EL (cell line): ENCODE data around the gene FSD1L.

Experiments used
- DNase-seq: peaks from one replicate; pipeline ENCODE4 v3.0.0-alpha.2; 2016

The FSD1L gene

DNA sequence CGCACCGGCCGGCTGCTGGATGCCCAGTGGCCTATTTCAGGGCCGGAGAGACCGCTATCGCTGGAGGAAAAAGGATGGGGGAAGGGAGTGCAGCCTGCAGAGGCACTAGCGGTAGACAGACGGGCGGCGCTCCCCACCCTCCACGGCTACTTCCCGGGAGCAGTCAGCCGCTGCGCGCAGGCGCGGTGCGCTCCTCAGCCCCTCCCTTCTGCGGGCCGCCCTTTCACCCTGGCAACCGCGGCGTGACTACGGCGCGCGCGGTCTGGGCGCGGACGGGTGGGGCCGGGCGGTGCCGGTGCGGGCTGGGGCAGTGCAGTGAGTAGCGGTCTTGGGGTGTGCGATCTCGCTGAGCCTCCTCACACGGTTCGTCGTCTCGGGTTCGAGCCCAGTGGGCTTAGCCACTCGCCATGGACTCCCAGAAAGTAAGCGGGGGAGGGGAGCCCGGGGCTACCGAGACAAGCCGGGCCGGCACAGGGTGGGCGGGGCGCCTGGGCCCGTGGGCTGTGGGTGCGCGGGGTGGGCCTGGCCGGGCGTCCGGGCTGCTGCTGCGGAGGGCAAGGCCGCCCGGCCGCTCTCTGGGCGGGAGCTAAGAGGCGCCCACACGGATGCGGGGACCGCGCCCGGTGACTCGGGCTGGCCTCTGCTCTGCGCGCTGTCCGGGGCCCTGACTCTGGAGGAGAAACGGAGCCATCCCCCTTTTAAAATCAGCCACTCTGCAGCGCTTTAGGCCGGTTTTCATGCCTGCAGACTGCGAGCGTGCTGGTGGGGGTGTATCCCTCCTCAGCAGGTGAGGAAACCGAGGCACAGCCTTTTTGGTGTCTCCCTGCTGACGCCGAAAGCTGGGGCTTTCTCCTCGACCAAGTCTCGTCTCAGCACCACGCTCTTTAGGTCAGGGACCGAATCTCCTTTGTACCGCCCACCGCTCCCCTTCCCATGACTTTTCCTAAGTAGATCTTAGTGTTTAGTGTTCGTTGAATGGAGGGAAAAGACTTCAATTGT is at the start of gene FSD1L:
FSD1L (plus strand) TSS at position 221 of the 999 bp plus-strand sequence; CDS start at position 408, 187 bp downstream.
- DNase-seq: peak; percentile 94

- DNase-seq: no peak
Measured at GRCh38 chr9:105399117-105399516, 48.7 kb upstream of the FSD1L start.

GRCh38 chr9:105401651-105402050 is 46.2 kb upstream of the FSD1L start:
- no peak for DNase-seq

GRCh38 chr9:105403552-105404248 is 44.1 kb upstream of the FSD1L start:
- no peak for DNase-seq

GRCh38 chr9:105405514-105406131 is 42.2 kb upstream of the FSD1L start:
- DNase-seq: no peak

- DNase-seq: no peak
Measured at GRCh38 chr9:105406369-105406768, 41.5 kb upstream of the FSD1L start.

GRCh38 chr9:105413525-105413924 is 34.3 kb upstream of the FSD1L start:
- peak; percentile 47 for DNase-seq

DNA sequence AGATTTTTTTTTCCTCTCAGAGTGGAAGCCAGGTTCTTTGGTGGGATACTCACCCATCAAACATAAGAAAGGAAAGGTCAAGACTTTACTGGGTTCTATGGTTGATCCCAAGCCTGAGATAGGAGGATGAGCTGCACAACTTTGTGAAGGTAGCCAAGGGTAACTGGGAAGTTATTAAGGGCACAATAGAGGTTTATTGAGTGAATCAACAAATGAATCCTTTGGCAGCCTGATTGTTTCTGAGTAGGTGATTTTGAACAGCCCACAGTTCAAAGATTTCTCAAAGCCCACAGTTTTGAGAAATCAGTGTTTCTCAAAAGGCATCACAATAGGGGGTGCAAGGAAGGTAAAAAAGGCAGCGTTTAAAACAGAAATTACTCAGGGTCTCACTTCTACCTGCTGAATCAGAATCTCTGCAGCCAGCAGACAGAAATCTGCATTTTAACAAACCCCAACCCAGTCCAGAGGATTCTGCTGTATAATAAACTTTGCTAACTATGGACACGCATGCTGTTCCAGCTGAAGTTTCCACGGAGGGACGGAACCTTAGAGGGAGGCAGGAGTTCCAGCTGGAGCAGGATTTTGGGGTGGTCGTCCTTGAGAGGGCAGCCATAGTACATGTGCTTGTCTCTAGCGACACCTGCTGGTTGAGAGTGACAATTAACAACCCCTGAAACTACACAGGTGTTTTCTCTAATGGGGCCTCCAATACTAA is 32.7 kb upstream of the FSD1L start:
- peak; percentile 54 for DNase-seq

- no peak for DNase-seq
Measured at GRCh38 chr9:105415662-105415980, 32.2 kb upstream of the FSD1L start.

DNA sequence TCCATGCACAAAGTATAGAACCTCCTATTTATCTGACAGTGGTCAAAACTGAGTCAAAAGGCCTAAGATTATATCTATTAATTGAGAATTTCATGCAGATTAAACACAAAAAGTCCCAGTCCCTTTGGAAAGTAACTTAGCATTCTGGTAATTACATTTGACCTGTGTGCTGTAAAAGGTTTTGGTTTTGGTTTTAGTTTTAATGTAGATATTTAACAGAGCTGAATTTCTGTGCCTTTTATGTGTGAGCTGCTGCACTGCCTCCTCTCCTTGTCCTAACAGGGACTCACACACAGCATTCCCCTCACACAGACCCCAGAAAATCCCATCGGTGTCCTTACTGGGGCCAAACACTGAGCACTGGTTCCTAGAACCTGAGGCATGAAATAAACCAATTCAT is 31.0 kb upstream of the FSD1L start:
- no peak for DNase-seq

DNA sequence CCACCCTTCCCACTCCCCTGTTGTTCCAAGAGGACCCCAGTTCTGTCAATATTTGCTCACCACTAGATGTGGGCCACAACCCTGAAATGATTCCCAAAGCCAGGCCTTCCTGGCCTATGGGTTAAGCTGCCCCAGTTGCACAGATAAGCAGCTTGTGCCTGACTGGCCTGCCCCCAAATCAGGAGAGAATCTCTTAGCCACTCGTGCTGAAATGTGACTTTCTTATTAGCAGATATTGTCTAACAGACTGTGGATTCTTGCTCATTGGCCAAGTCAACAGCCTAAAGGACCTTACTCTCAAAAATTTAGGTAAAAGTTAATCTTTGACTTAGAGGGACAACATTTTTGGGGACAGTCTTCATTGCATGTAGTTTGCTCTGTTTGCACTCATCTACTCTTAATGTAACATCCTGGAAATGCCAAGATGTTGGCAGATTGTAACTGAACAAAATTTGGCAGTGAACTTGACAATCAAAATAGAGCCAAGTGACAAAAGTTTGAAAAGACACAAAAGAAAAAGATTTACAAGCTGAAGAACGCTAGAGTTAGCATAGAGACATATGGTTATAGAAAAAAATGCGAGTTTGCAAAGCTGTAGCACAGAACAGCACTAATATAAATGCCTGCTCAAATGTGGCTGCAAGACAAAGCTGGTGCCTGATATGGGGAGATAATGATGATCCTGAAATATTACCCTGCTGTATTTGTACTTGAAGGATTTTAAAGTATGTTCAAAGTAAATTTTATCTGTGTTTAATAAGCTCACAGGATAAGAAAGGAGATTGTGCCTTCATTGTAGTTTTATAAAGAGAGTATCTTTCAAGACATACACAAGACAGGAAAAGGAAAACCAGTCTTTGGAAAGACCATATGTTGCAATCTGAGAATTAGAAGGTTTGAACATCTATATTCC is 29.0 kb upstream of the FSD1L start:
- DNase-seq: no peak

- no peak for DNase-seq
Measured at GRCh38 chr9:105419816-105420597, 27.8 kb upstream of the FSD1L start.

GRCh38 chr9:105421154-105421553 is 26.7 kb upstream of the FSD1L start:
- DNase-seq: no peak

DNA sequence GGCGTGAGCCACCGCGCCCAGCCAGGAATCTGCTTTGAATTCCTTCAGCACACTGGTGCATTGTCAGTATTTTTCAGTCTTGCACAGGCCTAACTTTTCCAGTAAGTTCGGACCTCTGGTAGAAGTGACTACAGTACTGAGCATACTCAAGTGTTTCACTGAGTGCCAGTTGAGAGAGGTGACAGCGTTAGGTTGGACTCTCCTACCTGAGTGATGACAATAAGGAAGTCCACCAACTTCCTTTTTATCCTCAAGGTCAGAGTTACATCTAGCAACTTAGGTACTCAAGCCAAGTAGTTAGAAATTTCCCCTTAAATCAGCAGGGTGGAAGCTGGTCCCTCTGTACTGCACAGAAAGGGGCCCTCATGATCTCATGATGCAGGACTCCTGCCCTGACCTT is 26.0 kb upstream of the FSD1L start:
- no peak for DNase-seq

- no peak for DNase-seq
Measured at GRCh38 chr9:105425816-105426433, 21.9 kb upstream of the FSD1L start.

- no peak for DNase-seq
Measured at GRCh38 chr9:105426657-105427056, 21.2 kb upstream of the FSD1L start.

DNA sequence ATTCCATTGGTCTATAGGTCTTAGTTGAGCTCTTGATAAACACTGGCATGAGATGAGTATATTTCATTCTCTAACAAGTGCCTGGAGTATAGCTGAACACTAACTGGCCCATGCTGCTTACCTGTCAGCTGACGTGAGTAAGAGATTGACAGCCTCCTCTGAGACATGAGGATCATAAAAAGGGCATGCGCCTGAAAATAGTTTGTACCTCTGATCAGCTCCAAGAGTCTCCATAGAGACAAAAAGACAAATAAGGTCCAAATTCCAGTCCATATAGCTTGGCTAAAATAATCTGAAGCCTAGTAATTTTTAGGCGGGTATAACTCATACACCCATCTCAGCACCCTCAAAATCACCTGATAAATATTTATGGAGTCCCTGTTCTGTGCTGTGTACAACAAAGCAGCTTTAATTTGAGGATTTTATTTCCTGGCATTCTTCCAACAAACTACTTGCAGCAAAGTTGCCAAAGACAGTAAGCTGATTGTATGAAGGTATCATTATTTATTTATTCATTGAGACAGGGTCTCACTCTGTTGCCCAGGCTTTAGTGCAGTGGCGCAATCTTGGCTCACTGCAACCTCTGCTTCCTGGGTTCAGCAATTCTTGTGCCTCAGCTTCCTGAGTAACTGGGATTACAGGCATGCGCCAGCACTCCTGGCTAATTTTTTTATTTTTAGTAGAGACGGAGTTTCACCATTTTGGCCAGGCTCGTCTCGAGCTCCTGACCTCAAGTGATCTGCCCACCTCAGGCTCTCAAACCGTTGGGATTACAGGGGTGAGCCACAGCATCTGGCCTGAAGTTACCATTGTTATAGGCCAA is 16.2 kb upstream of the FSD1L start:
- DNase-seq: no peak

DNA sequence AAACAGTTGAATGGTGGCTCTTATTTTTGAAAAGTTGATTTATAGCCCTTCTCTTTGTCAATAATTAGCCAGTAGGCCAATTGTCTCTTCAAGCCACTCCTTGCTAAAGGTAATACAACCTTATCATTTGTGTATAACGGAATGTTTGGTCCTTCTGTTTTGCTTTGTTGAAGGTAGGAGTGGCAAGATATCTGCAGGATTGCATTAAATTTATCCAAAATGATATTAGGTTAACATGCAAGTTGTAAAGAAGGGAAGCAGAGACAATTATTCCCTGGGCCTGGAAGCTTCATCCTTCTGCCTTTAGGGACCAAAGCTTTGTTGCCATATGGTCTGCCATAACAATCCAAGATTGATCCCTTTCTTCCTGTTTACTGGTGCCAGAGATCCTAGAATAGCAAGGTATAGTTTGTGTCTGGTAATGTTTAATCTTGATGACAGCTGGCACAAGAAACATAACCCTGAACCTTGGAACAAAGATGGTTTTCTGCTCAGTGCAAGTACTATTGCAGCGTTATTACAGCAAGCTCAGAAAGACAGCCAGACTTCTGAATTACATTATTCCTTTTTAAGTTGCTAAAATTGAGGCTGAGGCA is 15.5 kb upstream of the FSD1L start:
- no peak for DNase-seq

- DNase-seq: no peak
Measured at GRCh38 chr9:105435453-105435852, 12.4 kb upstream of the FSD1L start.
